ENCODE results near the gene DUOXA2.

DNA sequence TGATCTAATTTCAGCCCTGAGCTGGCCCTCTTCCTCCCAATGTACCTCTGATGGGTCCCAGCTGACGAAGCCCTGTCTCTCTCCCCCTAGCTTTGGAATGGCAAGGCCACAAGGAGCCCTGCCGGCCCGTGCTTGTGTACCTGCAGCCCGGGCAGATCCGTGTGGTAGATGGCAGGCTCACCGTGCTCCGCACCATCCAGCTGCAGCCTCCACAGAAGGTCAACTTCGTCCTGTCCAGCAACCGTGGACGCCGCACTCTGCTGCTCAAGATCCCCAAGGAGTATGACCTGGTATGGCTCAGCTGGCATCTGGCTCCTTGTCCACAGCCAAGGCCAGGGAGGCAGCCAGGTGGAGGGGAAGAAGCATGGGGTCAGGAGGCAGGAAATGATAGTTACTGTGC, 29.8 kb downstream of the DUOXA2 start:
- TF ChIP-seq GATA2 (IDR thresholded peaks at IDR 0.05; ENCODE audit: low read depth, low read length) (no peak), GATA3 (IDR thresholded peaks at IDR 0.05; ENCODE audit: low read depth, low read length) (no peak)
